IPS-18c (cell line): Measurements from ENCODE around the gene ANLN.
"Not testable (repeated sequence)": the region's sequence is repeated elsewhere in the genome, so short reads cannot be mapped to it uniquely, and the experiment has no call there.

Experiments used
- H3K4me3 ChIP-seq: 2 replicates; pipeline ENCODE4 v1.7.0; 2013; ENCODE audit warnings: low read depth, mild to moderate bottlenecking, low read length, moderate library complexity; ENCODE audit not compliant: insufficient read depth
- H3K9me3 ChIP-seq: one replicate; pipeline ENCODE4 v1.6.1; 2013; ENCODE audit warnings: mild to moderate bottlenecking, low read length, moderate library complexity; ENCODE audit not compliant: control insufficient read depth, insufficient read depth

Gene ANLN

GRCh38 chr7:36472141-36472729 lies 82.6 kb downstream of the ANLN start:
- H3K4me3 ChIP-seq: no peak overlapping the region
- H3K9me3 ChIP-seq: no peaks in the 10 kb centered on the region

GRCh38 chr7:36473454-36474282 lies 84.0 kb downstream of the ANLN start:
- H3K4me3 ChIP-seq: no peak overlapping the region
- no peaks in the 10 kb centered on the region for H3K9me3 ChIP-seq

GRCh38 chr7:36474283-36475010 lies 84.8 kb downstream of the ANLN start:
- Histone ChIP-seq H3K4me3 (no peak overlapping the region), H3K9me3 (no peaks in the 10 kb centered on the region)

- no peaks in the 10 kb centered on the region for H3K9me3 ChIP-seq
- no peak overlapping the region for H3K4me3 ChIP-seq
Observed at GRCh38 chr7:36475011-36475342, 85.3 kb downstream of the ANLN start.

GRCh38 chr7:36475381-36475780 lies 85.7 kb downstream of the ANLN start:
- H3K4me3 ChIP-seq: no peak overlapping the region

GRCh38 chr7:36478745-36479144 lies 89.1 kb downstream of the ANLN start:
- Histone ChIP-seq H3K9me3 (no peaks in the 10 kb centered on the region), H3K4me3 (no peak overlapping the region)

More at GRCh38 chr7:36475381-36475780, 85.7 kb downstream of the ANLN start:
- H3K9me3 ChIP-seq: no peaks in the 10 kb centered on the region

- not testable (repeated sequence) for H3K9me3 ChIP-seq, H3K4me3 ChIP-seq
Observed at GRCh38 chr7:36483853-36484252, 94.2 kb downstream of the ANLN start.

DNA sequence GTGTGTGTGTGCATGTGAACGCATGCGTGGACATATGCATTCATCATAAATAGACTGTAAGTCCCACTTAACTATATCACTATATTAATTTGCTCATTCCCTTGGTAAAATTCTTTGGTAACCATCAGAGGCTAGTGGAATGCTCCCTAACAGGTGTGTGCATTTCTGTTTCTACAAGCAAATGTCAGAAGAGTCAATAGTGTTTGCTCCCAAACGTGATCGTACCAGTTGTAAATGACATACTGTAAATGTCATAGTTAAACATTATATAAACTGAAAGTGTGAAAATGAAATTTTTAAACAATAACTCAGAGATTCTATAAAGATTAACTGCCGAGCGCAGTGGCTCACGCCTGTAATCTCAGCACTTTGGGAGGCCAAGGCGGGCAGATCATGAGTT lies 94.6 kb downstream of the ANLN start:
- Histone ChIP-seq H3K9me3 (peaks cover 3% of the 10 kb centered on the region), H3K4me3 (no peak overlapping the region)

- no peak overlapping the region for H3K4me3 ChIP-seq
- peaks cover 3% of the 10 kb centered on the region for H3K9me3 ChIP-seq
Observed at GRCh38 chr7:36486336-36486735, 96.7 kb downstream of the ANLN start.

DNA sequence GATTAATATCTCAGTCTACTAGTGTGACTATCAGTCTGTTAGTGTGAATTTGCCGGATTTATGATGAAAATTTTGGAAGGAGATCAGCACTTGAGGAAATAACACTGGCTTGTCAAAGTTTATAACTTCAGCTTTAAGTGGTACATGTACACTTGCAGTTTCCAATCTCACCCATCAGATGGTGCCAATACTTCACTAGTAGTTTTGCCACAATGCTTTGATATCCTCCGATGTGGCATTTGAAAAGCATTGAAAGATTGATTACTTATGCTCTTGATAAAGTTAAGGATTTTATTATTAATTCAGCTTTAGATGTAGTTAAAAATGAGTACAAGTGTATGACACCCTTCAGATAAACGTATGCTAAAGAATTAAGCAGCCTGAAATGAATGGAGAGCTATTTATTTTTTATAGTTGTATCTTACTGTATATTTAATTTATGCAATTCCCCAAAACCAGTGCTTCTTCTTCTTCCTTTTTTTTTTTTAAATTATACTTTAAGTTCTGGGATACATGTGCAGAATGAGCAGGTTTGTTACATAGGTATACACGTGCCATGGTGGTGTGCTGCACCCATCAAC lies 98.2 kb downstream of the ANLN start:
- Histone ChIP-seq H3K9me3 (peaks cover 3% of the 10 kb centered on the region), H3K4me3 (no peak overlapping the region)

DNA sequence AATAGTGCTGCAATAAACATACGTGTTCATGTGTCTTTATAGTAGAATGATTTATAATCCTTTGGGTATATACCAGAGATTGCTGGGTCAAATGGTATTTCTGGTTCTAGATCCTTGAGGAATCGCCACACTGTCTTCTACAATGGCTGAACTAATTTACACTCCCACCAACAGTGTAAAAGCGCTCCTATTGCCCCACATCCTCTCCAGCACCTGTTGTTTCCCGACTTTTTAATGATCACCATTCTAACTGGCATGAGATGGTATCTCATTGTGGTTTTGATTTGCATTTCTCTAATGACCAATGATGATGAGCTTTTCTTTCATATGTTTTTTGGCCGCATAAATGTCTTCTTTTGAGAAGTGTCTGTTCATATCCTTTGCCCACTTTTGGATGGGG lies 99.0 kb downstream of the ANLN start:
- H3K9me3 ChIP-seq, H3K4me3 ChIP-seq: not testable (repeated sequence)

- H3K4me3 ChIP-seq: no peak overlapping the region
- peaks cover 3% of the 10 kb centered on the region for H3K9me3 ChIP-seq
Observed at GRCh38 chr7:36490419-36490830, 100.8 kb downstream of the ANLN start.

DNA sequence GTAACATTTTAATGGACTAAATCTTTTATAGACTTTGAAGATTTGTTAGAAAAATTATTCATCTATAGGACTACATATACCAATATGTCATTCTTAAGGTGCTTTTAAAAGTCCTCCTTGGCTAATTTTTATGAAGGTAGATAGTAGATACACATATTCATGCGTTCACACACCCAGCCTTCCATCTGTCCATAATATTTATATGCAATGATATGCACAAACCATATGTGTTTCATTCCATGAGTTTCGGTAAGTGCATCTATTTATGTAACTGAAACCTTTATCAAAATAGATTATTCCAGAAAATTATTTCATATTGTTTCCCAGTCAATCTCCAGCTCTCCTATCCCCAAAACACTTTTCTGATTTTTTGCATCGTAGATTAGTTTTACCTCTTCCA lies 101.7 kb downstream of the ANLN start:
- no peaks in the 10 kb centered on the region for H3K9me3 ChIP-seq
- no peak overlapping the region for H3K4me3 ChIP-seq

GRCh38 chr7:36496576-36496975 lies 106.9 kb downstream of the ANLN start:
- no peaks in the 10 kb centered on the region for H3K9me3 ChIP-seq
- no peak overlapping the region for H3K4me3 ChIP-seq

DNA sequence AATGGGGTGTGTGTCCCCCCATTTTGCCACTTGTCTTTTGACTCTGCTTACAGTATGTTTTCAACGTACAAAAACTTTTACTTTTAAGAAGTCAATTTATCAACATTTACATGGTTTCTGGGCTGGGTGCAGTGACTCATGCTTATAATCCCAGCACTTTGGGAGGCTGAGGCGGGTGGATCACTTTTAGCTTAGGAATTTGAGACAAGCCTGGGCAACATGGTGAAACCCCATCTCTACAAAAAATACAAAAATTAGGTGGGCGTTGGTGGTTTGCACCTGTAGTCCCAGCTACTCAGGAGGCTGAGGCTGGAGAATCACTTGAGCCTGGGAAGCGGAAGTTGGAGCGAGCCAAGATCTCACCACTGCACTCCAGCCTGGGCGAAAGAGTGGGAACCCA lies 107.5 kb downstream of the ANLN start:
- H3K4me3 ChIP-seq, H3K9me3 ChIP-seq: not testable (repeated sequence)

- no peak overlapping the region for H3K4me3 ChIP-seq
- no peaks in the 10 kb centered on the region for H3K9me3 ChIP-seq
Observed at GRCh38 chr7:36497775-36498174, 108.1 kb downstream of the ANLN start.
